ENCODE results near the gene PANK4. TPM values are rescaled to one million over a fixed set of nuclear protein-coding genes. Genes with fewer than 3 reads are reported as not detected.

PANK4 gene
- total and polyA plus RNA-seq, 2 donors (not counting 3 experiments of a cell fraction or from before 2014, with no cell fraction given), result 22.1 to 34.0 TPM

DNA sequence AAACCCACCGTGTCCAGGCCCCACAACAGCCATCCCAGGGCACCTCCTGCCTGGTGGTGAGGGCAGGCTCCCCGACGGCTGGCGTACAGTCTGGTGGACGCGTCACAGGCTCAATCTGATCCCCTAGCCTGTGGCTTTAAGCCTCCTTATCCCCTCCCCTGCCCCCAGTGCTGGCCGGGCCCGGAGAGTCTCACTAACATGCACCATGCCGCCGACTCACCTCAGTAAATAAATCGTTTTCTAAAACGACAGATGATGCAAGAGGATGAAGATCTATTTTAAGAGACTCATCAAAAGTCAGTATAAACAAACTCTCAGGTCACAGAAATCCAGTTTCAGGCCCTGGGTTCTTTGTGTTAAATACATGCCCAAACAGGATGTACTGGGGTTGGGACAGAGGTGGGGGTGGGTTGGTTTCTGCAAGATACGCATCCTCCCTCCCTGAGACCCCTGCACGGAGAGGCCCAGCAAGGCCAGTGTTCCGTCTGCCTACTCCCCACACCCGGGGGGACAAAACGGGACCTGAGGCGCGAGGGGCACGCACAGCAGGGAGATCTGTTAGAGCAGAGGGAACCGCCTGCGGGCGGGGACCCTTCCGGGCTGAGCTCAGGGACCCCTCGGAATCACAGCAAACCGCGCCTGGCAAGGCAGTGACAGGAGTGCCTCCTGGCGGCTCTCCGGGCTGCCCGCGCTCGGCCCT, 3.1 kb downstream of the PANK4 start:
- H3K4me1 ChIP-seq (ENCODE audit: control insufficient read depth, extremely low read depth, insufficient read depth, low read length), result peaks cover 17% of the 10 kb centered on the region
- H3K27ac ChIP-seq (ENCODE audit: insufficient read depth, low read depth, low read length), result no peak overlapping the region
- H3K4me2 ChIP-seq (ENCODE audit: insufficient read depth, low read length), result no peak overlapping the region
- no peaks in the 10 kb centered on the region for H3K9me3 ChIP-seq (replicated peaks; ENCODE audit: control insufficient read depth, insufficient read depth, low read length)
- no peak for DNase-seq (ENCODE audit: low read depth, low spot score)
- H3K9ac ChIP-seq (replicated peaks; ENCODE audit: extremely low read depth, insufficient read depth, low read length), result no peak overlapping the region
- intact Hi-C loops (cut with micrococcal nuclease) (no loop called here), dilution Hi-C loops (cut with MboI; ENCODE audit: extremely low pct_ligation_motif_present, low sequenced_read_pairs) (no loop called here)
- H3K27me3 ChIP-seq (ENCODE audit: control insufficient read depth in 2 of 2, insufficient read depth in 2 of 2, low read length in 2 of 2), result no peaks in the 10 kb centered on the region
- peaks cover 40% of the 10 kb centered on the region for H3K79me2 ChIP-seq (ENCODE audit: control insufficient read depth, insufficient read depth, low read length)
- no peaks in the 10 kb centered on the region for H3K9me1 ChIP-seq (replicated peaks; ENCODE audit: control insufficient read depth, extremely low read depth, insufficient read depth, low read length)
- ChIA-PET CTCF (no interaction called here), POLR2A (no interaction called here)
- peaks cover 3 to 24% of the 10 kb centered on the region in 2 experiments for H3K36me3 ChIP-seq (ENCODE audit: control insufficient read depth in 2 of 2, extremely low read depth in 1 of 2, insufficient read depth in 2 of 2, low read length in 2 of 2)
- H4K20me1 ChIP-seq (replicated peaks; ENCODE audit: control insufficient read depth, extremely low read depth, insufficient read depth, low read length), result no peaks in the 10 kb centered on the region
- no TSS peak for BruUV-seq (replicated peaks)
- H2AFZ ChIP-seq (ENCODE audit: low read depth, low read length), result no peak overlapping the region
- no peak overlapping the region for H3K4me3 ChIP-seq (replicated peaks in 1 of 3; ENCODE audit: insufficient read depth in 1 of 3, low read depth in 1 of 3, low read length in 3 of 3)
- no peak for FAIRE-seq
- no peak for TF ChIP-seq FOS (IDR thresholded peaks at IDR 0.05; ENCODE audit: borderline replicate concordance, insufficient read depth, low read length)
- TF ChIP-seq, protein P1, sequence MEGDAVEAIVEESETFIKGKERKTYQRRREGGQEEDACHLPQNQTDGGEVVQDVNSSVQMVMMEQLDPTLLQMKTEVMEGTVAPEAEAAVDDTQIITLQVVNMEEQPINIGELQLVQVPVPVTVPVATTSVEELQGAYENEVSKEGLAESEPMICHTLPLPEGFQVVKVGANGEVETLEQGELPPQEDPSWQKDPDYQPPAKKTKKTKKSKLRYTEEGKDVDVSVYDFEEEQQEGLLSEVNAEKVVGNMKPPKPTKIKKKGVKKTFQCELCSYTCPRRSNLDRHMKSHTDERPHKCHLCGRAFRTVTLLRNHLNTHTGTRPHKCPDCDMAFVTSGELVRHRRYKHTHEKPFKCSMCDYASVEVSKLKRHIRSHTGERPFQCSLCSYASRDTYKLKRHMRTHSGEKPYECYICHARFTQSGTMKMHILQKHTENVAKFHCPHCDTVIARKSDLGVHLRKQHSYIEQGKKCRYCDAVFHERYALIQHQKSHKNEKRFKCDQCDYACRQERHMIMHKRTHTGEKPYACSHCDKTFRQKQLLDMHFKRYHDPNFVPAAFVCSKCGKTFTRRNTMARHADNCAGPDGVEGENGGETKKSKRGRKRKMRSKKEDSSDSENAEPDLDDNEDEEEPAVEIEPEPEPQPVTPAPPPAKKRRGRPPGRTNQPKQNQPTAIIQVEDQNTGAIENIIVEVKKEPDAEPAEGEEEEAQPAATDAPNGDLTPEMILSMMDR (IDR thresholded peaks at IDR 0.05; ENCODE audit: extremely low read depth in 1 of 2, insufficient read depth in 1 of 2, low read depth in 1 of 2, low read length in 2 of 2), result no peak
- no peak for TF ChIP-seq POLR2A (IDR thresholded peaks at IDR 0.05; ENCODE audit: low read depth, low read length)
- TF ChIP-seq EZH2 (IDR thresholded peaks at IDR 0.05; ENCODE audit: borderline replicate concordance, low read depth, low read length, severe bottlenecking), result no peak
- TF ChIP-seq, protein P2, sequence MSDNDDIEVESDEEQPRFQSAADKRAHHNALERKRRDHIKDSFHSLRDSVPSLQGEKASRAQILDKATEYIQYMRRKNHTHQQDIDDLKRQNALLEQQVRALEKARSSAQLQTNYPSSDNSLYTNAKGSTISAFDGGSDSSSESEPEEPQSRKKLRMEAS (IDR thresholded peaks at IDR 0.05; ENCODE audit: insufficient read depth, insufficient read length), result no peak
- no peak for TF ChIP-seq MYC (IDR thresholded peaks at IDR 0.05; ENCODE audit: low read depth, low read length)
- no peak for TF ChIP-seq POLR2AphosphoS5 (IDR thresholded peaks at IDR 0.05; ENCODE audit: insufficient read depth, low read depth, low read length)
- no peak for TF ChIP-seq JUN (IDR thresholded peaks at IDR 0.05; ENCODE audit: borderline replicate concordance, insufficient read depth, insufficient read length, low read depth)
- no peak for TF ChIP-seq GATA2 (IDR thresholded peaks at IDR 0.05; ENCODE audit: insufficient read depth, insufficient read length, low read depth, low read length)

All from endothelial cell of umbilical vein (primary cell).